Large intestine (tissue), 3 donors: ENCODE measurements around the gene ENTPD1. TPM values are rescaled to one million over a fixed set of nuclear protein-coding genes. Genes with fewer than 3 reads are reported as not detected.
A peak's percentile ranks its signal among the peaks of the same experiment; 100 is the strongest.

Experiments
- DNase-seq, 2 donors: peaks; one replicate each; pipeline versions ENCODE4 v3.0.0 to v3.0.0-alpha.2; 2013
- H3K27ac ChIP-seq: one replicate; pipeline ENCODE4 v1.5.1; 2013; ENCODE audit warnings: low read length
- H3K27me3 ChIP-seq: 2 replicates; pipeline ENCODE4 v1.6.1; 2013; ENCODE audit warnings: low read length; ENCODE audit not compliant: control insufficient read depth, insufficient read depth
- H3K36me3 ChIP-seq: 2 replicates; pipeline ENCODE4 v1.6.1; 2013; ENCODE audit warnings: low read length; ENCODE audit not compliant: control insufficient read depth, insufficient read depth
- H3K4me1 ChIP-seq: one replicate; pipeline ENCODE4 v1.6.1; 2013; ENCODE audit warnings: low read length; ENCODE audit not compliant: control insufficient read depth, insufficient read depth
- H3K4me3 ChIP-seq: one replicate; pipeline ENCODE4 v1.5.1; 2013; ENCODE audit warnings: low read length
- H3K9me3 ChIP-seq: one replicate; pipeline ENCODE4 v1.6.1; 2013; ENCODE audit warnings: mild to moderate bottlenecking, low read depth, low read length, moderate library complexity; ENCODE audit not compliant: control insufficient read depth
- WGBS: methylation state at CpG from one replicate; pipeline ENCODE4 v1.1.5; 2013; ENCODE audit warnings: low lambda C conversion rate; ENCODE audit not compliant: insufficient coverage; 5-methylcytosine and 5-hydroxymethylcytosine counted together
- polyA plus RNA-seq: library from polyadenylated mRNA; unstranded; fragments of 120-200 nt; gene quantifications from one replicate; pipeline ENCODE4 v1.2.1, GENCODE V29; 2013

Gene ENTPD1
- polyA plus RNA-seq, 1 donor, result 21.3 TPM

DNA sequence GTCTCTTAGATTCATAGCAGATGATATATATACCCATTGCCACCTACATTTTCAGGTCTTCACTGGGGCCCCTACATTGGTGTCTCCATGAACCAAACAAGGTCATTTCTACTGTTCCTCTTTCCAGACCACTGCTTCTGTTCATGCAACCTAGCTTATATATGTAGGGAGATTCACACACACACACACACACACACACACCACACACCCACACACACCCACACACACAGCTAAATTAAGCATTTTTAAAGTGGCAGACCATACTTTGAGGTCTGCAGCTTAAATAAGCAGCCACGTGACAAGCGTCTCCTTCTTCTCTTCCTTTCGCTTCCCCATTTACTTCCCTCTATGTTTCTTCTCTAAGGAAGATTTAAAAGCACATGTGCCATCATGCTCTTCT is 81.8 kb downstream of the ENTPD1 start:
- H3K9me3 ChIP-seq, result no peaks in the 10 kb centered on the region
- no peak overlapping the region for H3K4me3 ChIP-seq
- H3K36me3 ChIP-seq, result no peaks in the 10 kb centered on the region
- no peak overlapping the region for H3K27ac ChIP-seq
- H3K27me3 ChIP-seq, result no peaks in the 10 kb centered on the region
- no peak for DNase-seq
- peaks cover 3% of the 10 kb centered on the region for H3K4me1 ChIP-seq
- WGBS, result 83% methylated on average over 1 of the region's 3 CpGs

DNA sequence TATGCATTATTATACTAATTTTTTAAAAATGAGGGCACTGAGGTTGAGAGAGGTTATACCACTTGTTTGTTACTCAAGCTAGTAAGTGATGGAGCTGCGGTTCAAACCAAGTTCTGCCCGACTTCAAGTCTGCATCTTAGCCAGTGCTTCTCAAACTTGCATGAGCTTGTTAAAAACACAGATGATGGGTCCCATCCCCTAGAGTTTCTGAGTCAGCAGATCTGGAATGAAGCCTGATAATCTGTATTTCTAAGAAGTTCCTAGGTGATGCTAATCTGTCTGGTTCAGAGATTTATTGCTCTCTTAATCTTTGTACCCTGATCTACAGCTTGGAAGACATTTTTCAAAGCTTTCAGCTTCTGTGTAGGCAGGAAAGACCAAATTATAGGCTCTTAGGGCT is 84.2 kb downstream of the ENTPD1 start:
- Histone ChIP-seq H3K9me3 (no peaks in the 10 kb centered on the region), H3K4me3 (no peak overlapping the region), H3K27me3 (no peaks in the 10 kb centered on the region), H3K36me3 (no peaks in the 10 kb centered on the region), H3K27ac (no peak overlapping the region), H3K4me1 (peaks cover 3% of the 10 kb centered on the region)
- DNase-seq, result peak in 1 of 2 donors; percentile 22
- no CpG with 5 or more reads among the region's 2 CpGs for WGBS

DNA sequence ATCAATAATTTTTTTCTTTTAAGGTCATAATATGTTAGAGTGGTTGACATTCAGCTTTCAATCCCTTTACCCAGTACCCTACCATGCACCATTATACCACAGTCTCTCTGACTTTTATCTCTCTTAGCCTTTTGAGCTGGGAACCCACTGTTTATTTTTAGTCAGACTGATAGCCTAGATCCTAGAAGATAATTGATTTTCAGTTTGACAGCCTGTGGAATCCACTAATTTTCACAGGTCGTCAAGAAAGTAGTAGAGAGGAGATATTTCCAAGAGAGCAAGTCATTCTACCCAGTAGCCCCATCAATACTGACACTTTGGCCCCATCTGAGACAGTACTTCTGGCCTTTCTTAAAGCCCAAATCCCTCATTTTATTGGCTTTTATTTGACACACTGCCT is 84.7 kb downstream of the ENTPD1 start:
- WGBS, result no CpG with 5 or more reads among the region's 1 CpG
- no peaks in the 10 kb centered on the region for H3K27me3 ChIP-seq
- H3K4me1 ChIP-seq, result peaks cover 3% of the 10 kb centered on the region
- no peaks in the 10 kb centered on the region for H3K9me3 ChIP-seq
- no peak overlapping the region for H3K4me3 ChIP-seq
- DNase-seq, result no peak
- H3K27ac ChIP-seq, result no peak overlapping the region
- H3K36me3 ChIP-seq, result no peaks in the 10 kb centered on the region

DNA sequence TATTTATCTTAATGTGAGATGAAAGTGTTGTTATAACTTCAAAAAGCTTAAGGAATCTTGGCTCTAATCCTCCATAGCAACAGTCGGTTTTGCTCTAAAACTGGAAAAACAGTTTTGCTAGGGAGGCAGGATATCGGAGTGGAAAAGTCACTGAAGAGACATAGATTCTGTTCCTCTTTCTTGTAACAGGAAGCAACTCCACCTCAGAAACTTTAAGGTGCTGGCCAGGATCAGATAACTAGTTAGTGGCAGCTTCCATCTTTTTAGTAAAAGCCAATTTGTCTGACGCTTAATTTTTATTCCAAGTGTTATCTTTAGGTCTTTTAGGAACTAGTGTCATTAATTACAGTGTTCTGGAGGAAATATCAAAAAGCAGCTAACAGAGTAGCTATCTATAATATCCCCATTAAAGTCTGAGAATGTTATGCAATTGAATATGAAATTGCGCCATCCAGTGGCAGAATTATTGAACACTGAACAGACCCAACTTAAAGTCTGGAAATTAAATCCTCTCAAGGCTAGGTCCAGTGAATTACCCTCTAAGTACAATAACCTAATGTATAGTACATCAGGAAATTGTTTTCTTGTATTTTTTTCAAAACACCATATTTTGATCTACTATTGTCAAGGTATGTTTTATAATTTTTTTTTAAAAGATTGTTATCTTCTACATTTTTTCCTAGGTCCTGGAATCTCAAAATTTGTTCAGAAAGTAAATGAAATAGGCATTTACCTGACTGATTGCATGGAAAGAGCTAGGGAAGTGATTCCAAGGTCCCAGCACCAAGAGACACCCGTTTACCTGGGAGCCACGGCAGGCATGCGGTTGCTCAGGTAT is 85.9 kb downstream of the ENTPD1 start:
- 34% methylated on average over 2 of the region's 7 CpGs for WGBS
- peak overlapping the region; percentile 20 for H3K27ac ChIP-seq
- peak; percentile 21 to 51 for DNase-seq

DNA sequence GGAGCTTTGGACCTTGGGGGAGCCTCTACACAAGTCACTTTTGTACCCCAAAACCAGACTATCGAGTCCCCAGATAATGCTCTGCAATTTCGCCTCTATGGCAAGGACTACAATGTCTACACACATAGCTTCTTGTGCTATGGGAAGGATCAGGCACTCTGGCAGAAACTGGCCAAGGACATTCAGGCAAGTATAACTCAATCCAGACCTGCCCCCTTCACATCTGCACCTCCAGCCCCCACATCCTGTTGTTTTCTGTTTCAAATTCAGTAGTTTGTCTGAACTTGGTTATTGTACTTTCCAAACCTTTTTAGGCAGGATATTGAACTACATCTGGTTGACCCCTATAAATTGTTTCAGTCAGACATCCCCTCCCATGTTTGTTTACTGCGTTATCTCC is 89.4 kb downstream of the ENTPD1 start:
- WGBS, result 100% methylated on average over 1 of the region's 3 CpGs
- Histone ChIP-seq H3K27ac (no peak overlapping the region), H3K4me3 (no peak overlapping the region), H3K4me1 (peaks cover 3% of the 10 kb centered on the region), H3K36me3 (peaks cover 2% of the 10 kb centered on the region), H3K9me3 (no peaks in the 10 kb centered on the region), H3K27me3 (no peaks in the 10 kb centered on the region)
- DNase-seq, result no peak

More for the DNA sequence above, 85.9 kb downstream of the ENTPD1 start:
- H3K27me3 ChIP-seq, result no peaks in the 10 kb centered on the region
- H3K4me1 ChIP-seq, result peaks cover 3% of the 10 kb centered on the region
- H3K4me3 ChIP-seq, result no peak overlapping the region
- no peaks in the 10 kb centered on the region for H3K36me3 ChIP-seq
- no peaks in the 10 kb centered on the region for H3K9me3 ChIP-seq

DNA sequence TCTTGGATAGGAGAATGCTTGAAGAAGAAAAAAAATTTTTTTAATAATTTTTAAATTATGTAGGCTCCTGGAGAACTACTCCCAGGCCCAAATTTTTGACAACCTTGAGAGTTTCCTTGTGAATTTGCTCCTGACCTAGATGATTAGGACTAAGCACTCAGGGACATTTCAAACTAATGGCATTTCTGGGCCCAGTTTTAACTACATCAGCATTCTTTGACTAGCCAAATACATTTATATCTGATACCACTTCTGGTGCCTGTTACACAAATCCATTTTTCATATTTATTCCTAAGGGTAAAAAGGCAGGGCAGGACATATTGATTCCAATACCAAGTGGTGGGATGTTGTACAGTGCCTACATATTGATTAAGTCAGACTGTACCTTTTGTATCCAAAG is 91.0 kb downstream of the ENTPD1 start:
- Histone ChIP-seq H3K4me1 (no peaks in the 10 kb centered on the region), H3K27me3 (no peaks in the 10 kb centered on the region), H3K36me3 (peaks cover 2% of the 10 kb centered on the region), H3K4me3 (no peak overlapping the region), H3K9me3 (no peaks in the 10 kb centered on the region), H3K27ac (no peak overlapping the region)
- DNase-seq, result no peak

DNA sequence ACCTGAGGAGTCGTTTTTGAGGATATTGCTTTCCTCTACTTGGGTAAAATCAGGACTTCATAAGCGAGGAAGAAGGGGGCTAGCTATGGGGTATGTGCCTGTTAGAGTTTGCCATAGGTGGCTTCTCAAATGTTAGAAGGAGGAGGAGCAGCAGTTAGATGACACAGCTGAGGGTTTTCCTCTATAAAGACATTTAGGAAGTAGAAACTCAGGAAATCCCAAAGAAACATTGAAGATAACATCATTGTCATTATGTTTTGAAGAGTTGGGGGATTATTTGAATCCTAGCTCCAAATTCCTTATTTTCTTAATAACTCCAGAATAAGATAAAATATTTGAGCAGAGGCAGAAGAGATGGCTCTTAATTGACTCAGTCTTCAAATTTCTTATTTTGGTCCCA is 92.9 kb downstream of the ENTPD1 start:
- H3K9me3 ChIP-seq, result no peaks in the 10 kb centered on the region
- no peak overlapping the region for H3K4me3 ChIP-seq
- DNase-seq, result no peak
- no peaks in the 10 kb centered on the region for H3K4me1 ChIP-seq
- H3K27me3 ChIP-seq, result no peaks in the 10 kb centered on the region
- H3K36me3 ChIP-seq, result peaks cover 2% of the 10 kb centered on the region
- WGBS, result 67% methylated on average over 1 of the region's 2 CpGs
- no peak overlapping the region for H3K27ac ChIP-seq

DNA sequence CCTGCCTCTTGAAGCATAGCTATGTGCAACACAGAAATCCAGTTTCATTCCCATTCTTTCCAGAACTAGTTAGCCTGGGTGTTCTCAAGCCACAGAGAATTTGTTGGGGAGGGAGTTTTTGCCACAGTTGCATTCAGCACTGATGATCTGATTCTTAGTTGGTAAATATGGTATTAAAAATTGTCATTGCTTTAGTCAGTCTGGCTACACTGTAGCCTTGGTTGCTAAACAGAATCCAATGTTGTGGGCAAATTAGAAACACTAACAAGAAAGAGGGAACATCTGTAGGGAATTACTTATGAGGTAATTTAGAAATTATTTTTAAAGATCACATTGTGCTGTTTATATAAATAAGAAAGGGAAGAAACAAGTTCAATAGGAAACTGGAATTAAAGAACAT is 94.8 kb downstream of the ENTPD1 start:
- Histone ChIP-seq H3K9me3 (no peaks in the 10 kb centered on the region), H3K27ac (no peak overlapping the region), H3K4me1 (no peaks in the 10 kb centered on the region), H3K36me3 (peaks cover 2% of the 10 kb centered on the region), H3K27me3 (no peaks in the 10 kb centered on the region), H3K4me3 (no peak overlapping the region)
- DNase-seq, result no peak

DNA sequence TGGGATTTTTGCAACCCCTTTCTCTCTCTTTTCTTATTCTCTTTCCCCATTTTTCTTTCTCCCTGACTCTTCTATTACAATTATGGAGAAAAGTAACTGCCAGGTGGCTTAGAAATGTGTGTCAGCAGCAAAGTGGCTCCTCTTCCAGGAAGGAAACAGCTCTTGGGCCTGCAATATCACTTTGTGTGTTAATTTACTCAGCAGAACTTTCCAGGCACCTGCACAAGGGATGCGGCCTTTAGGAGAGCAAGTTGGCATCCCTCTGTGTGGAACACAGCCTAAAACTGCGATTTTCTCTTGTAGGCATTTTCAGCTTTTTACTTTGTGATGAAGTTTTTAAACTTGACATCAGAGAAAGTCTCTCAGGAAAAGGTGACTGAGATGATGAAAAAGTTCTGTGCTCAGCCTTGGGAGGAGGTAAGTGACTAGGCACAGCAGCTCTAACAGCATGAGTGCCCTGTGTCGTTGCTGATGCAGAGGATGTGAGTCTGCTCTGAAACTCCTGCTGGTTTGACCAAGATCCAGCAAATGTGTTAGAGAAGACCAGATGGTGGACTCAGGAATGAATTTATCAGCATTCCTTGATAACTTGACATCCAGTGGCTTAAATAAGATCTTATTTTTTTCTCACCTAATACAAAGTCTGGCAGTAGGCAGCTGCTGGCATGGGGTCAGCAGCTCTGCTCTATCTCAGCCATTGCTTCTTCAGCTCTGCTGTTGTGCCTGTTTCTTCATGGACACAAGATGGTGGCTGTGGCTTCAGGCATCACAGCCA is 104.4 kb downstream of the ENTPD1 start:
- Histone ChIP-seq H3K36me3 (no peaks in the 10 kb centered on the region), H3K9me3 (no peaks in the 10 kb centered on the region), H3K27ac (no peak overlapping the region), H3K4me3 (no peak overlapping the region), H3K27me3 (no peaks in the 10 kb centered on the region), H3K4me1 (no peaks in the 10 kb centered on the region)
- DNase-seq, result no peak
- WGBS, result no CpG with 5 or more reads among the region's 3 CpGs

DNA sequence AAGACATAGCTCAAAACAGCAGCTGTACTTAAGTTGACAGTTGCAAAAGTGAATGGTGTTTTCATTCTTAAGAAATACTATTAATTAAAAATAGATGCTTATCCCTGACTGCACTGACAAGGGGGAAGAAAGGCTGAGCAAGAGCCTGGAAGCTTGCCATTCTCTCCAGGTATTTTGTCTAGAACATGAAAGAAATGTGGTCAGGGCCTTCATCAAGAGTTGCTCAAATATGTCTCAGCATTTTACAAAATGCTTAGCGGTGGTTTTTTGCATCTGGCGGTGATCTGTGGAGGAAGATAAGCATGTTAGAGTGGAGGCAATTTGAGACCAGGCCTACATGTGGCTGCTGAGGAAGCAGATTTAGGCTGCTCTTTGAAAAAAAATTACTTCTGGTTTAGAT is 105.4 kb downstream of the ENTPD1 start:
- WGBS, result no CpG with 5 or more reads among the region's 2 CpGs
- no peak for DNase-seq
- H3K9me3 ChIP-seq, result no peaks in the 10 kb centered on the region
- H3K4me3 ChIP-seq, result no peak overlapping the region
- peaks cover 5% of the 10 kb centered on the region for H3K4me1 ChIP-seq
- no peak overlapping the region for H3K27ac ChIP-seq
- H3K36me3 ChIP-seq, result no peaks in the 10 kb centered on the region
- no peaks in the 10 kb centered on the region for H3K27me3 ChIP-seq
